GM23248 (cell line): ENCODE results near the gene GRM7. TPM values are rescaled to one million over a fixed set of nuclear protein-coding genes. Genes with fewer than 3 reads are reported as not detected.

Experiments used
- DNase-seq: peaks from one replicate; pipeline ENCODE4 v3.0.0-alpha.2; 2015
- H2AFZ ChIP-seq: fragments of 200-600 bp; sonication (generic); 2 replicates; pipeline ENCODE4 v1.6.1; 2016; ENCODE audit warnings: antibody characterized with exemption
- H3F3A ChIP-seq: fragments of 200-600 bp; sonication (generic); 2 replicates; pipeline ENCODE4 v1.6.1; 2016; ENCODE audit warnings: mild to moderate bottlenecking, antibody characterized with exemption, mixed run types; ENCODE audit not compliant: insufficient read depth
- H3K27ac ChIP-seq: fragments of 200-600 bp; sonication (generic); 2 replicates; pipeline ENCODE4 v1.5.1; 2016; ENCODE audit warnings: mild to moderate bottlenecking
- H3K27me3 ChIP-seq: fragments of 200-600 bp; sonication (generic); replicated peaks from 2 replicates; pipeline ENCODE4 v1.6.1; 2016; ENCODE audit warnings: mild to moderate bottlenecking; ENCODE audit not compliant: insufficient read depth
- H3K36me3 ChIP-seq: fragments of 200-600 bp; sonication (generic); 2 replicates; pipeline ENCODE4 v1.6.1; 2016; ENCODE audit warnings: low read depth, mild to moderate bottlenecking
- H3K4me1 ChIP-seq: fragments of 200-600 bp; sonication (generic); 2 replicates; pipeline ENCODE4 v1.6.1; 2016; ENCODE audit warnings: mild to moderate bottlenecking; ENCODE audit not compliant: insufficient read depth
- H3K4me2 ChIP-seq: fragments of 200-600 bp; sonication (generic); one replicate; pipeline ENCODE4 v1.6.1; 2016; ENCODE audit warnings: mild to moderate bottlenecking; ENCODE audit not compliant: unreplicated experiment
- H3K4me3 ChIP-seq: fragments of 200-600 bp; sonication (generic); 2 replicates; pipeline ENCODE4 v1.5.1; 2016; ENCODE audit warnings: mild to moderate bottlenecking
- H3K79me2 ChIP-seq: fragments of 200-600 bp; sonication (generic); 2 replicates; pipeline ENCODE4 v1.6.1; 2016; ENCODE audit warnings: mild to moderate bottlenecking; ENCODE audit not compliant: insufficient read depth
- H3K9ac ChIP-seq: fragments of 200-600 bp; sonication (generic); 2 replicates; pipeline ENCODE4 v1.6.1; 2016; ENCODE audit warnings: mild to moderate bottlenecking
- H3K9me2 ChIP-seq: fragments of 200-600 bp; sonication (generic); 2 replicates; pipeline ENCODE4 v1.6.1; 2016; ENCODE audit warnings: mixed run types, mild to moderate bottlenecking, moderate library complexity; ENCODE audit not compliant: insufficient read depth
- H3K9me3 ChIP-seq: fragments of 200-600 bp; sonication (generic); one replicate; pipeline ENCODE4 v1.6.1; 2017; ENCODE audit warnings: low read depth
- H4K20me1 ChIP-seq: fragments of 200-600 bp; sonication (generic); 2 replicates; pipeline ENCODE4 v1.6.0; 2016; ENCODE audit not compliant: insufficient read depth
- EZH2 ChIP-seq: fragments of 200-600 bp; sonication (generic); IDR thresholded peaks from 2 replicates; pipeline ENCODE4 v1.6.1; 2018; ENCODE audit warnings: antibody characterized with exemption, mild to moderate bottlenecking; ENCODE audit not compliant: insufficient read depth, poor library complexity, severe bottlenecking
- EZH2phosphoT487 ChIP-seq: fragments of 200-600 bp; sonication (generic); IDR thresholded peaks from 2 replicates; pipeline ENCODE4 v1.6.1; 2018; ENCODE audit warnings: antibody characterized with exemption, moderate library complexity, mild to moderate bottlenecking, low read depth; ENCODE audit not compliant: insufficient read depth
- WGBS, 2 experiments: methylation state at CpG; one replicate each; pipeline ENCODE4 v1.1.6; 2015 to 2017; ENCODE audit warnings: low lambda C conversion rate in 2 of 2, low coverage in 1 of 2; ENCODE audit errors: missing lambda C conversion rate in 2 of 2; 5-methylcytosine and 5-hydroxymethylcytosine counted together
- in situ Hi-C: fragments of 300-500 bp; cut with MboI; formaldehyde crosslinking; loops from 2 replicates; pipeline ENCODE4 v1.15.0; 2020
- polyA plus RNA-seq: library from polyadenylated mRNA; unstranded; fragments of >200 nt; fragmentation: Nextera tagmentation; extraction: Ambion mirVana; gene quantifications from 2 replicates; pipeline ENCODE4 v1.2.1, GENCODE V29; 2016
- total RNA-seq: library from RNA; depleted of rRNA; stranded (reverse); fragments of >200 nt; shearing (Covaris generic); gene quantifications from 2 replicates; pipeline ENCODE4 v1.2.3, GENCODE V29; 2014

The GRM7 gene
- total and polyA plus RNA-seq, 2 experiments from 2014 or later: not detected

DNA sequence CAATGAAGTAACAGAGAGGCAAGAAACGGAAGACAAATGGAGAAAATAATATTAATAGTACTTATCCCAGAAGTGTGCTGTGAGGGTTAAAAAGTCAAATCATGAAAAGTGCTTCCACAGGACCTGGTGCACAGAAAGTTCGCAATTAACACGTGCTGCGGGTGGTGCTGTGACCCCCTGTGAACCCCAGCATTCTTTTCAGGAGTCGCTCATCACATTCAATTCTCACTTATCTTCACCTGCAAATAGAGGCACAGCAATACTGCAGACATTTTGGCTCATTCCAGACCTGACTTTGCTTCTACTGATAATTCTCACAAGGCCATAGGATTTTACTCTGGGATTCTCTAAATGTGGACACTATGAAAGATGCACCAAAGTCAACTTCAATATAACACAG is 584.4 kb downstream of the GRM7 start:
- Histone ChIP-seq H3K4me2 (no peak overlapping the region), H3K9ac (no peak overlapping the region), H3K9me2 (no peaks in the 10 kb centered on the region), H3K27ac (no peak overlapping the region), H3K27me3 (no peaks in the 10 kb centered on the region), H2AFZ (no peak overlapping the region), H3K36me3 (no peaks in the 10 kb centered on the region), H3K9me3 (peaks cover 3% of the 10 kb centered on the region), H4K20me1 (no peaks in the 10 kb centered on the region), H3K4me3 (no peak overlapping the region), H3K4me1 (no peaks in the 10 kb centered on the region), H3F3A (no peaks in the 10 kb centered on the region), H3K79me2 (no peaks in the 10 kb centered on the region)
- in situ Hi-C loops: no loop called here
- WGBS, 2 experiments: 10 to 11% methylated on average over 5 of the region's 5 CpGs
- no peak for DNase-seq
- TF ChIP-seq EZH2phosphoT487 (no peak), EZH2 (no peak)

- no peak overlapping the region for H3K27ac ChIP-seq
- H3K4me2 ChIP-seq: no peak overlapping the region
- H3K9me2 ChIP-seq: no peaks in the 10 kb centered on the region
- no peaks in the 10 kb centered on the region for H3F3A ChIP-seq
- H3K9me3 ChIP-seq: peaks cover 3% of the 10 kb centered on the region
- H3K4me1 ChIP-seq: no peaks in the 10 kb centered on the region
- H3K79me2 ChIP-seq: no peaks in the 10 kb centered on the region
- no peak overlapping the region for H3K4me3 ChIP-seq
- no peaks in the 10 kb centered on the region for H4K20me1 ChIP-seq
- no peaks in the 10 kb centered on the region for H3K36me3 ChIP-seq
- TF ChIP-seq EZH2phosphoT487 (no peak), EZH2 (no peak)
- WGBS, 2 experiments: 50 to 52% methylated on average over 6 of the region's 6 CpGs
- H3K27me3 ChIP-seq: no peaks in the 10 kb centered on the region
- no peak for DNase-seq
- no peak overlapping the region for H2AFZ ChIP-seq
- H3K9ac ChIP-seq: no peak overlapping the region
- in situ Hi-C loops: no loop called here
These were observed 586.4 kb downstream of the GRM7 start for GRCh38 chr3:7447197-7447769.

DNA sequence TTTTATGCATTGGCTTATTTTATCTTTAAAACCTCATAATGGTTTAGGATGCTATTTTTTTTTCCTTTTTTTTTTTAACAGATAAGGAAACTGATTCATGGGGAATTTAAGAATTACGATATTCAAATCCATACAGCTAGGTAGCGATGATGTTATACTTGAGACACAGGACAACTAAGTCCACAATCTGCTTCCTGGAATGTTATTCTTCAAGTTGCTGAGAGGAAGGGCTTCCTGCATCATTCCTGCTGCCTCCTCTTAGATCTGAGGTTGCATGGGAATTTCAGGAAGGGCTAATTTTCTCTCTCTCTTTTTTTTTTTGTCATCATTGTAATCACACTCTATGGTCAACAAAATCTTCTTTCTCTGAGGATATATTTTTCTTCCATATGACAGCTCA is 595.5 kb downstream of the GRM7 start:
- no peaks in the 10 kb centered on the region for H3K79me2 ChIP-seq
- H3K4me3 ChIP-seq: no peak overlapping the region
- in situ Hi-C loops: no loop called here
- H3K9me2 ChIP-seq: no peaks in the 10 kb centered on the region
- no peak for DNase-seq
- no peak overlapping the region for H3K27ac ChIP-seq
- H3K9me3 ChIP-seq: no peaks in the 10 kb centered on the region
- H3K36me3 ChIP-seq: no peaks in the 10 kb centered on the region
- H3K4me2 ChIP-seq: no peak overlapping the region
- no peaks in the 10 kb centered on the region for H4K20me1 ChIP-seq
- no peaks in the 10 kb centered on the region for H3K4me1 ChIP-seq
- no peak overlapping the region for H3K9ac ChIP-seq
- no peaks in the 10 kb centered on the region for H3K27me3 ChIP-seq
- TF ChIP-seq EZH2: no peak
- no peak for TF ChIP-seq EZH2phosphoT487
- no peaks in the 10 kb centered on the region for H3F3A ChIP-seq
- 46 to 56% methylated on average over 2 of the region's 2 CpGs for WGBS, 2 experiments
- H2AFZ ChIP-seq: no peak overlapping the region

DNA sequence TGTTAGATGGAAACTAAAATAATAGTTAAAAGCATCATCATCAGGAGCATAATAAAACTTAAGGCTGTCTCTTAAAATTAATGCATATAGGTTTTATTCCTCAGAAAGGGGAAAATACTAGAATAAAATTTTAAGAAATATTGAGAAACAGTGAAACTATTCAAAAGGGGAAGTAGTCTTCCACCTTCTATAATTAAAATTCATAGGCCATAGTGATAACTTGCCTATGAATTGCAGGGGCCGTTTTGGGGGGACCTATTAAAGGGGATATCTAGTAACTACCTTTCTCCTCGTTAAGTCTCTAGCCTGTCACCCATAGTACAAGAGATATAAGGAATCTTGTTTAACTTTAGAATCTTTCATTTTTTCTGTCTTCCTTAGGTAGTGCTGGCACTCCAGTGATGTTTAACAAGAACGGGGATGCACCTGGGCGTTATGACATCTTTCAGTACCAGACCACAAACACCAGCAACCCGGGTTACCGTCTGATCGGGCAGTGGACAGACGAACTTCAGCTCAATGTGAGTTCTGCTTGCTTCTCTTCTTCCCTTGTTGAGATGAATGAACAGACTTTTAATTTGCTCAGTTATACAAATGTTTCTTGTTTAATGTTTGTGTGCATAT is 600.4 kb downstream of the GRM7 start:
- H3K79me2 ChIP-seq: no peaks in the 10 kb centered on the region
- in situ Hi-C loops: no loop called here
- H3K36me3 ChIP-seq: no peaks in the 10 kb centered on the region
- H3K9me3 ChIP-seq: no peaks in the 10 kb centered on the region
- H3K9ac ChIP-seq: no peak overlapping the region
- no peaks in the 10 kb centered on the region for H3K4me1 ChIP-seq
- H4K20me1 ChIP-seq: no peaks in the 10 kb centered on the region
- no peak for DNase-seq
- H3K4me2 ChIP-seq: no peak overlapping the region
- H3F3A ChIP-seq: no peaks in the 10 kb centered on the region
- H3K4me3 ChIP-seq: no peak overlapping the region
- no peaks in the 10 kb centered on the region for H3K27me3 ChIP-seq
- no peak overlapping the region for H3K27ac ChIP-seq
- WGBS, 2 experiments: 21 to 25% methylated on average over 8 of the region's 8 CpGs
- TF ChIP-seq EZH2phosphoT487 (no peak), EZH2 (no peak)
- H3K9me2 ChIP-seq: no peaks in the 10 kb centered on the region
- no peak overlapping the region for H2AFZ ChIP-seq
